ENCODE results near the gene PCCA.
"Not testable (repeated sequence)": the region's sequence is repeated elsewhere in the genome, so short reads cannot be mapped to it uniquely, and the experiment has no call there.

PCCA gene

DNA sequence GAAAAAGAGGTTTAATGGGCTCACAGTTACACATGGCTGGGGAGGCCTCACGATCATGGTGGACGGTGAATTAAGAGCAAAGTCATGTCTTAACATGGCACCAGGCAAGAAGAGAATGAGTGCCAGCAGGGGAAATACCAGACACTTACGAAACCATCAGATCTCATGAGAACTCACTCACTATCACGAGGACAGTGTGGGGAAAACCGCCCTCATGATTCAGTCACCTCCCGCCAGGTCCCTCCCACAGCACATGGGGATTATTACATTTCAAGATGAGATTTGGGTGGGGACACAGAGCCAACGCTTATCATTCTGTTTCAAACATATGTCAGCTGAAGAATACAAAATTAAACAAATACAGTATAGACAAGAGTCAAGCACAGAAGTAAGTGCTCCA is 165.1 kb downstream of the PCCA start:
- DNase-seq = no peak

DNA sequence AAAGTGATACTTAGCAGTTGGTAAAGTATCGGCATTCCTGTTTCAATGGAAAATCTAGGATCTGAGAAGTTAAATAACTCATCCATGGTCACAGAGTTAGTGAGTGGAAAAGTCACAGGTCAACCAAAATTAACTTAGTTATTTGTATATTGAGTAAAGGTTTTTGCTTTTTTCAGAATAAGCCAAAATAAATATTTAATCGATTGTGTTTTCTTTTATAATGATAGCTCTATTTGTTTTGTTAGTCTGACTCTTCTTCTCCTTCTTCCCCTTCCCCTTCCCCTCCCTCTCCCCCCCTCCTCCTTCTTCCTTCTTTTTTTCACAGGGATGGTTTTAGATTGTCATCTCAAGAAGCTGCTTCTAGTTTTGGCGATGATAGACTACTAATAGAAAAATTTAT is 173.5 kb downstream of the PCCA start:
- no peak for DNase-seq

DNA sequence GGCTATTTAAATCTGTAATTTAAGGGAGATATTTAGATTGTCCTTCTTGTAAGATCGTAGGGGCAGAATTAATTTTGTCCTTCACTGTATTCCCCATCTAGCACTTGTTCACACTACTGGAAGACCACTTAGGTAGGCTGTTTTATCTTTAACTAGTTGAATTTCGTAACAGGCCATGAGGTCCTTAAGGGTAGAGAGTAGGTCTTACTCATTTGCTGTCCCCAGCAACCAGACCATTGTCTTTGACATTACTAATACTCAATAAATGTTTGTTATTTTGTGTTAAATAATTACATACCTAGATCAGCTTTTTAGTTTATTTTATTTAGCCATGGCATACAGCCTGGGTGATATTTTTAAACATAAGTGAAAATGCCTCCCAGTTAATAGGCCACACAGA is 177.1 kb downstream of the PCCA start:
- DNase-seq = no peak

DNA sequence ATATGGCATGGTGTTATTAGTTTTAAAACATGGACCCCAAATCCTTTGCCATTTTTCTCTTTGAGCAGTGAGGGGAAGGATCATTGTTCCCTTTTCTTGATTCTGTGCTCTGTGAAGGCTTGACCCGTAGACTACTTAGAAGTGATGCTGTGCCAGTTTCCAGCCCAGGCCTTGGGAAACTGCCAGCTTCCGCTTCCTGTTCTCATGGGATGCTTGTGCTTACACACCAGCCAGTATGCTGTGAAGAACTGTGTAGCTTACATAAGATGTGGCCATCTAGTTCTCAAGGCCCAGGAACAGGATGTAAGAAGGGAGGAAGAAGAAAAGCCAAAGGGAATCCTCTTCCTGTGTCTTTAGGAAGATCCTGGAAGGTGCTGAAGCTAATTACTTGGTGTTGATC is 180.9 kb downstream of the PCCA start:
- DNase-seq = no peak

DNA sequence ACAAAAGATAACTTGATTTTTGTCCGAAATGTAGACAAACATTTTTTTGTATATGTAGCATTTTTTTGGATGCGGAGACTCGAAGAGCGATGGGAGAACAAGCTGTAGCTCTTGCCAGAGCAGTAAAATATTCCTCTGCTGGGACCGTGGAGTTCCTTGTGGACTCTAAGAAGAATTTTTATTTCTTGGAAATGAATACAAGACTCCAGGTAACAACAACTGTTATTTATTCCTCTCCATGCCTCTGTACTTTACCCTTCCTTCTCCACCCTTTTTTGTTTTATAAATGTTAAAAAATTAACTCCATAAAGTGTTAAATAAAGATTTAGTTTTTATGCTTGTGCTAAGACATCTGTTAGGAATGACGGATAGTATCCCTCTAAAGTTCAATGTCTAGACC is 184.2 kb downstream of the PCCA start:
- DNase-seq = no peak

DNA sequence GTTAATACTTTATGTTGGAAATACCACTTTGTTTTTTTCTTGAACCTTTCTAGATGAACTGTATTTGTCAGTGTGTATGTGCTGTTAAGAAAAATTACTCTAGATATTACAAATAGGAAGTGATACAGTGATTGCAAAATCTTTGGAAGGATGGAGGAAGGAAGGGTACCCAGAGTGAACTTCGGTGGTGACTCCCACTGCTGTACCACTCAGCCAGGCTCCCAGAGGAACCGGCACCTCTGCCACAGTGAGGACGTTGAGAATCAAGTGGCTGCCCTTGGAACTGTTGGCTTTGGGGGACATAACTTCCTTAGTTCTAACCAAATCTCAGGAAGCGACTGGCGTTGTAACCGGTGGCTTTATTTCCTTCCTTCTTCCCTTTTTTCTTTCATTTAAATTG is 184.7 kb downstream of the PCCA start:
- no peak for DNase-seq

DNA sequence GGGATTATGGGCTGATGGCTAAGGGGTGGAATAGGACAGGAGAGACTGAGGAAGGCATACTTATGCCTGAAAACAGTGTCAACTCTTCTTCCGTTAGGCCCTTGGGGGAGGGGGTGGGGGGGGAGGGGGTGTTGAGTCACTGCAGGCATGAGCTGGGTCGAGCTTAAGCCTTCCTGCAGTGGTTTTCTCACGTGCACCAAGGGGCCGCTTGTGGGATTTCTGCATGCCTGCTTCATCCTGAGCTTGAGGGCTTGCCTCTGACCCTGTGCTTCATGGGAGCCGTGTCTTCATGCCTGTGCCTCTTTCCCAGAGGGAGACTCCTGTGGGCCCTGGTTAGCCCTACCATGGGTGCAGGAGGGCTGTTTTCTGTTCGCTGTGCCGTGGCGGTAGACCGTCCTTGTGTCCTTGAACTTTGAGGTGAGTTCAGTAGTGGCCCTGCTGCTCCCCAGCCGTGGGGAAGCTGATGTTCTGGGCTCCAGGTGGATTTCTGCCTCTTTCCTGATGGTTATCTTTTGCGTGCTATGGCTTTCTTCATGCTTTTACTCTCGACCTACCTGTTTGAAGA is 186.1 kb downstream of the PCCA start:
- no peak for DNase-seq

DNA sequence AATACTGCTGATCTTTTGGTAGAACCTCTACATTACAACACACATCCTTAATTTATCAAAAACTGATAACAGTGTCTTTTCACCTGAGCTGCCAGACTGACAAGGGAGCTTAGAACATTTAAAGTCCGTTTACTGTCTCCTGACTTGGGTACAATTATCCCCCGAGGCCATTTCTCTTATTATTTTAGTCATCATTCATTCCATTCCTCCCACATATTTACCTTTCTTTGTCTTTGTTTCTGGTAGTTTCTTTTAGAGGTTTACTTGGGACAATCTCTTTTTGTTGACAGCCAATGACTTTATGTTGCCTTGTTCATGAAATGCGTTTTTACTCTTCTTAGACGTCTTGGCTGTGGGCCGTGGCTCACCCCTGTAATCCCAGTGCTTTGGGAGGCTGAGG is 186.9 kb downstream of the PCCA start:
- no peak for DNase-seq

DNA sequence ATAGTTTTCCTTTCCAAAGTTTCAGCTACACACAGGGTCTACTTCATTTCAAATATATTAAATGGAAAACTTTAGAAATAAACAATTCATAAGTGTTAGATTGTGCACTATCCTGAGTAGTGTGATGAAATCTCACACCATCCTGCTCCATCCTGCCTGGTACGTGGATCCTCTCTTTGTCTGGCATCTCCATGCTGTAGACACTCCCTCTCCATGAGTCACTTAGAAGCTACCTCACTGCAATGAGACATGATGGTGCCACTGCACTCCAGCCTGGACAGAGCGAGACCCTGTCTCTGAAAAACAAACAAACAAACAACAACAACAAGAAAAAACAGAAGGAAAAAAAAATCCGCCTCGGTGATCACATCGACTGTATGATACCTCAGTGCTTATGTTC is 191.8 kb downstream of the PCCA start:
- DNase-seq = no peak

DNA sequence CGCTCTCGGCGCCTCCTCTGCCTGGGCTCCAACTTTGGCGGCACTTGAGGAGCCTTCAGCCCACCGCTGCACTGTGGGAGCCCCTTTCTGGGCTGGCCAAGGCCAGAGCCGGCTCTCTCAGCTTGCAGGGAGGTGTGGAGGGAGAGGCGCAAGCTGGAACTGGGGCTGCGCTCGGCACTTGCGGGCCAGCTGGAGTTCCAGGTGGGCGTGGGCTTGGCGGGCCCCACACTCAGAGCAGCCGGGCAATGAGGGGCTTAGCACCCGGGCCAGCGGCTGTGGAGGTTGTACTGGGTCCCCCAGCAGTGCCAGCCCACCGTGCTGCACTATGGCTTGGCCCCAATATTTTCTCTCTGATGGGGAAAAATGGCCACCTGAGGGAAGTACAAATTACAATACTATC is 193.4 kb downstream of the PCCA start:
- DNase-seq = not testable (repeated sequence)

DNA sequence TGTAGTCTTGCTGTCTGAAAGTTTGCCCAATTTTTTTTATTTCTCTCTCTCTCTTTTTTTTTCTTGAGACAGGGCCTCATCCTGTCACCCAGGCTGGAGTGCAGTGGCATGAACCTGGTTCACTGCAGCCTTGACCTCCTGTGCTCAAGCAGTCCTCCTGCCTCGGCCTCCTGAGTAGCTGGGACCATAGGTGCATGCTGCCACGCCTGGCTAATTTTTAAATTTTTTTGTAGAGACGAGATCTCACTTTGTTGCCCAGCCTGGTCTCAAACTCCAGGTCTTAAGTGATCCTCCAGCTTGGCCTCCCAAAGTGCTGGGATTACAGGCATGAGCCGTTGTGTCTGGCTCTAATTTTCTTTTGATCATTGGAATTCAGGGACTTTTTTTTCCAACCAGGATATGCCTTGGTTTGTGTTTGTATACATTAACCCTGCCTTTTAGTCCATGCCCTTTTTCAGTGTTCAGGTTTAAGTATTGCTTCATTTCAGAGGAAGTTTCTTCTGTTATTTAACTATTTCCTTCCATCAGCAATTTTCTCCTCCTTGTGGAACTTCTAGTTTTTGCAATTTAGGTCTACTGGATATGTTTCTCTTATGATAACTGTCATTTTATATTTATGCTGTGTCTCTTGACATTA is 201.4 kb downstream of the PCCA start:
- DNase-seq = no peak

DNA sequence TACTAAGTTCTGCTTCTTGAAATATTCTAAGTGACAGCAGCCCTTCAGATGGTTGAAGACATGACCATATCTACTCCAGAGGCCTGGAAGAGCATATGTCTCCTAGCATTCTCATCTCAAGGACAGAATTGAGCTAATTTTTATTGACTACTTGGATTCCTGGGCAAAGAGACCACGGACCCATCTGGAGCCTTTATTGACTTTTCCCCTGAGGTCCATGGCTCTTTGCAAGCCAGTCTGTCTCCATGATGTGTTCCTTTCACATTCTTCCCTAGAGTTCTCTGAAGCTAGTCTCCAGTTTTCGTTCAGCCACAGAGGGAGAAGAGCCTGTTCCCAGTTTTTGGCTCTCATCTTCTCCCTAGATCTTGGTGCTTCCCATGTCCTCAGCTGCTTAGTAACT is 202.7 kb downstream of the PCCA start:
- DNase-seq = no peak

DNA sequence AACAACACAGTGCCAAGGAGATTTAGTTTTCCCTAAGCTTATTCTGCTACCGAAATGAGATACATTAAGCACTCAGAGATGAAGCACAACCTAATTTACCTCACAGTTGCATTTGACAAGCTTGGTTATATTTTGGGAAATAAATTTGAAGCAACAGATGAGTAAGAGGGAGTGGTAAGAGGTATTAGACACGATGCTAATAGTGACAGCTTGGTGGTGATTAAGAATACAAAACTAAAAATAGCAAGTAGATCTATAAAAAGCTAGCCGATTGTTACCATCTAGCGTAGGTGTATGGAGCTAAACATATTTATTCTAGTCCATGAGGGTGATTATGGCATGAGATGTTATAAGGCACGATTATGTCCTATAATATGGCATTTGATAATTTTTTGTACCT is 208.5 kb downstream of the PCCA start:
- no peak for DNase-seq

DNA sequence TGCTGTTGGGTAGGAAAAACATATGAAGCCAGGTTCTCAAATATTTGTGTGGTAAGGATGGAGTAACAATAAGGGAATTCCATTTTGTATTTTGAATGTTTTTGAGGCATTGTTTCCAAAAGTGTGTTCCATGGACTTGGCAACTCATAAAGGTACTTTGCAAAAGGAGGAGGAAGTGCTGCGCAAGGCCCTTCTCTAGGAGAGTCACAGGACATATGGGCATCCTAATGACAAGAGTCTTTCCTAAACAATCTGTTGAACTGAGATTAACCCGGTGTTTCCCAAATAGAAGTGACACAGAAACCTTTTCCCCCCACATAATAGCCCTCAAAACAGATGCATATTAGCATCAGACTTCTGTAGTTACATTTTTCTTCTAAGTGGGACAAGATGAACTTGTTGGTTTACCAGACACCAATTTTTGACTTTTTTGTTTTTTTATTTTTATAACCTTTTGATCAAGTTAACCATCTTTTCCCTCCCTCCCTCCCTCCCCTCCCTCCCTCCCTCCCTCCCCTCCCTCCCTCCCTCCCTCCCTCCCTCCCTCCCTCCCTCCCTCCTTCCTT is 209.3 kb downstream of the PCCA start:
- no peak for DNase-seq

DNA sequence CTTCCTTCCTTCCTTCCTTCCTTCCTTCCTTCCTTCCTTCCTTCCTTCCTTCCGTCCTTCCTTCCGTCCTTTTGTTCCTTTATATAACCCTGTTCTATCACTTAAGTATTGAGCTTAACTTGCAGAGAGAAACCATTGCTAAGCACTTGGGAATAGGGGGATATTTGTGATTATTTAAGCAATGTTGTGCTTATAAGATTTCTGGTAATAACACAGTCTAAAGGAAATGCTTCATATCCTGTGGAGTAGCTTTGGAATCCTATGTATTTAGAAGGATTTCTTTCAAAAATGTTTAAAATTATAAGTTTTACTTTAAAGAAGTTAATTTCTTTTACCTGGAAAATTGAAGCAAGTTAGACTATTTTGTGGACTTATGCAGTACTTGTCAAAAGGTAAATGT is 209.8 kb downstream of the PCCA start:
- DNase-seq = no peak

DNA sequence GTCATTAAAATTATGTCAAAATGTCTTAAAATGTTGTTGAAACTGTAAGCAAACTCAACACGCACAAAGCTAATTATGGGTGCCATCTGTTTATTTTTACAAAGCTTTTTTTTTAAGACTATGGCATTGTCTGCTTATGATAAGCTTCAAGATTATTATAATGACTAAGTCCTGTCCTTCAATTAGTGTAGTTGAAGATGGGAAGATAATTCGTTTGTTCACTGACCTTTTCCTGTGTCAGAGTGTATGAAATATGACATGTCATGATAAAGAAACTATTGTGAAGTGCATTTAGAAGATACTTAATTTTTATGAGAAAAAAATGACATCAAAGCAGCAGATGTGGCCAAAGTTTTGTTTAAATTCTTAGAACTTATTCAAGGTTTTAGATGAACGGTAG is 211.3 kb downstream of the PCCA start:
- DNase-seq = no peak

DNA sequence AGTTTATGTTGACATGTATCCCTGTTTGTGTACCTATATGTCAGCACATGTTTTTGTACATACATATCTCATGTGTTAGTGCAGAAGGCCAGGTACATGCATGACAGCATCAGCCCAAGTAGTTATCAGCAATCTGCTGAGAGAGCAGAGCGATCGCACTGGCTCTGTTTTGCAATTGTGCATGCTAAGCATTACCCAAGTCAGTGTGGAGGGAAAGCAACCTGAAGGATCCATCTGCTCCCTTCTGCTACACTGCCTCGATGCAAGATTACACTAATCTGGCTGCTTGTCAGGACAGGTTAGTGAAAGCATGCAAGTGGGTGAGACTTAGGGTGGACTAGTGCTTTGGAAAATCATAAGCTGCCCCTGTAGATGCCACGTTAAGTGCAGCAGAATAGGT is 211.8 kb downstream of the PCCA start:
- no peak for DNase-seq

DNA sequence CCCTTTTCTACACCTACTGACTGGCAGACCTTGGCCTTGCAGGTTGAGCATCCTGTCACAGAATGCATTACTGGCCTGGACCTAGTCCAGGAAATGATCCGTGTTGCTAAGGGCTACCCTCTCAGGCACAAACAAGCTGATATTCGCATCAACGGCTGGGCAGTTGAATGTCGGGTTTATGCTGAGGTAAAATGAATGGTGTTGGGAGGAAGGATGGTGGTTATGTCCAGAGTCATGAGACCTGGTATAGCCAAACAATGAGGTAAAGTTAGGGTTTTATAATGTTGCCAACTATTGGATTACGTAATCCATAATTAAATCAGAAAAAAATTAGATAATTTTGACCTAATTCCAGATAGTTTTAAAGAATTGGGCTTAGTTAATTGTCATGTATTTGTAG is 212.5 kb downstream of the PCCA start:
- DNase-seq = no peak

DNA sequence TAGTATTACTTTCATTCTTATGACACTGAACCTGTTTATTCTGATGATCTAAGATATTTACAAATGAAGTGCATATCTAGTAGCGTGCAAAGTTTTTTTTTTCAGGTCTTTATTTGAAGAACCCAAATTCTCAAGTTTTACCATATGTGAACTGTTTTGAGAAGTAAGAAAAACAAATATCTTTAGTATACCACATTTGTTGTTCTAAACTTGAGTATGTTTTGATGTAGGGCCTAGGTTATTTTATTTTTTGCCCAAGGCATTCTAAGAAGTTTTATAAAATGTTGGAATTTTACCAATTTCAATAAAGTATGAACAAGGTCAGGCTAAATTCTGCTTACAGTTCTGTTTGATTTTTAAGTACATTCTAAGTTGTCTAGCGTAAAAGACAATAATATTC is 213.5 kb downstream of the PCCA start:
- no peak for DNase-seq

DNA sequence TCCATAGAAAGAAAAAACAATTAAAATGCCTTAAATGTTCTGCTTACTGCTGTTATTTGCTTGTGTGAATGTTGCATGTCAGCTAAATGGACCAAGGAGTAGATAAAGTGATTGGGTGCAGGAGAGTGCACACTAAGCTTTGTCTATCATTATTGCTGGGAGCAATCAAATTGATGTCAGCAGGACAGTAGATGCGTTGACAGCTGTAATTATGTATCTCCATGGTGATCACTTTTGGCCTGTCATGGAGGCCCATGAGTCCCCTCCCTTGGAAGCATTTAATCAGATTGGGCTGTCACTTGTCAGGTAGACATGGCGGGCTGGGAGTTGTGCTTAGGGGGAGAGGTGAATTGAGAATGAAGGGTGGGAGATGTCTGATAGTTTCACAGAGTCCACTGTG is 215.3 kb downstream of the PCCA start:
- DNase-seq = no peak

DNA sequence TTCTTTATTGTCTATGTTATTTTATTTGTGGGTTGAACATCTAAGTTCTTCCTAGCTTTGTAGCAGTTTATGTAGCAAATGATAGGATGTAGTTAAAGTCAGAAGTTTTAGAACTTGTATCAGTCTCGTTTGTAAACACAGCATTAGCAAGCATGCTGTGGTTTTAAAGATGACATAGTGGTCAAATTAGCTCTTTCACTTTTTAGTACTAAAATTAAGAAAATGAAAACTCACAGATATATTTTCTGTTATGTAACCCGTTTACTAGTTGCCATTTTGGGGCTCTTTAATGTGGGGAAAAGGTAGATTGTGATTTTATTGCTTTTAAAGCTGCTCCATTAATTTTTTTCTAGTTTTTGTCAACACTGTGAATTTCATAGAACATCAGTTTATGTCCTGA is 216.5 kb downstream of the PCCA start:
- no peak for DNase-seq

DNA sequence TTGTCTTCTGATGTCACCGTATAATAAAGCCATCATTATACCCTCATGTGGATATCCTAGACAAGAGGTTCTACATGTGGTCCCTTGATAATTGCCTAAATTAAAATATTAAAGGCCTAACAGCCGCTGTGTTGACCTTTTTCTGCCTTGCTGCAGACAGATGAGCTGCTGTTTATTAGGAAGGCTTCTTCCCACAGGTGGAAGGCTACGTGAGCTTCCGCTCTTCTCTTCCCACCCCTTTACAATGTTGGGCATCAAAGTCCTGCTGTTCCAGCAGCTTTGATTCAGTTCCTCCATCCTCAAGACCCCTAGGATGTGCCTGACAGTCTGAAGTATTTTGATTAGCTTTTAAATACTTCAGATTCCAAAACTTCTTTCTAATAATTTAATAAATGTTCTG is 217.1 kb downstream of the PCCA start:
- no peak for DNase-seq

DNA sequence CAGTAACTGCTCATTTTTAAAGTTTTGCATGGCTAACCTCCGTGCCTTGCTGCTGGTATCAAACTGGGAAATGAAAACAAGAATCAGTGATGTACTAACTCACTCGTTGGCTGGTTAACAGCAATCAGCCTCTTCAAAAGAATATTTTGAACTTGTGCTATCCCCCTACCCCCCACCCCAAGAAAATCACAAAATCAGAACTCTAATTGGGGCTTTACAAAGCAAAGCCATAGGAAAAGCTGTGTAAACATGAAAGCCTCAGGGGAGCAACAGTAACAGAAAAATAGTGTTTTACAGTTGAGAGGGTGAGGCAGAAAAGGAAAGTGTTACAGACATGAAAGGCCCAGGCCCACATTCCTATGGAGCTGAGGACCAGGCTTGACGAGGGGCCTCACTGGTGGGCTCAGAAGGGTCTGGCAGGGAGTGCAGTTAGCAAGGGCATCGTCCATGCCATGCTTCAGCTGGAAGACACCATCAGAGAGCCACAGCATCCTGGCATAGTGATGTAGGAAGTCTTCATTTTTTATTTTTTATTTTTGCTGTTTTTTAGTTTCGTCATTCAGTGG is 217.6 kb downstream of the PCCA start:
- no peak for DNase-seq

DNA sequence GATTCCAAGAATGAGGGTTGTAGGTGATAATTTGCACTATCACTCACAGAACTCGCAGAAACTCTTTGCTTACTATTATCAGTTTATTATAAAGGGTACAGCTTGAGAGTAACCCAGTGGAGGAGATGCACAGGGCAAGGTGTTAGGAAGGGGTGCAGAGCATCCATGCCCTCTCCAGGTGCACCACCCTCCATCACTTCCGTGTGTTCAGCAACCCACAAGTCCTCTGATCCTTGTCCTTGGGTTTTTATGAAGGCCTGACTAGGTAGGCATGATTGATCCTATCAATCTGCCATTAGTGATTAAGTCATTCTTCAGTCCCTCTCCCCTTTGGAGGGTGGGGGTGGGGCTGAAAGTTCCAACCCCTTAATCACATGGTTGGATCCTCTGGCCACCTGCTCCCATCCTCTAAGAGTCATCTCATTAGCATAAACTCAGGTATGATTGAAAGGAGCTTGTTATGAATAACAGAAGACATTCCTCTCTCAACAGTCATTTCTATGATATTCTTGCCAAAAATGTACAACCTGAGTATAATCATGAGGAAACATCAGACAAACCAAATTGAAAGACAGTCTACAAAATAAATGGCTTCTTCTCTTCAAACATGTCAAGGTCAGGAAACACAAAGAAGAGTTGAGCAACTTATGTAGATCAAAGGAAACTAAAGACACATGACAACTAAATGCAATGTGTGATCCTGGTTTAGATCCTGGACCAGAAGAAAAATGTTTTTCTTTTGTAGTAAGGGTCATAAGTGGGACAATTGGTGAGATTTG is 225.4 kb downstream of the PCCA start:
- no peak for DNase-seq
